A673 (cell line): ENCODE results near the gene PSMB10.

Experiments used
- EZH2 ChIP-seq: fragments of 200-600 bp; sonication (generic); IDR thresholded peaks from 2 replicates; pipeline ENCODE4 v1.6.1; 2017; ENCODE audit warnings: borderline replicate concordance, low read depth, mild to moderate bottlenecking, mixed read lengths, antibody characterized with exemption, low read length; ENCODE audit not compliant: poor library complexity, severe bottlenecking
- TF ChIP-seq, protein P1 (sequence below): fragments of 300-800, 200-600 bp; sonication (generic); conservative IDR thresholded peaks from 2 replicates; pipeline ENCODE4 v1.5.1; 2017; ENCODE audit warnings: low read depth, mild to moderate bottlenecking, antibody characterized with exemption, low read length, moderate library complexity, mixed read lengths

GRCh38 chr16:67944690-67945391, 8.2 kb upstream of the PSMB10 start:
- TF ChIP-seq, protein P1, sequence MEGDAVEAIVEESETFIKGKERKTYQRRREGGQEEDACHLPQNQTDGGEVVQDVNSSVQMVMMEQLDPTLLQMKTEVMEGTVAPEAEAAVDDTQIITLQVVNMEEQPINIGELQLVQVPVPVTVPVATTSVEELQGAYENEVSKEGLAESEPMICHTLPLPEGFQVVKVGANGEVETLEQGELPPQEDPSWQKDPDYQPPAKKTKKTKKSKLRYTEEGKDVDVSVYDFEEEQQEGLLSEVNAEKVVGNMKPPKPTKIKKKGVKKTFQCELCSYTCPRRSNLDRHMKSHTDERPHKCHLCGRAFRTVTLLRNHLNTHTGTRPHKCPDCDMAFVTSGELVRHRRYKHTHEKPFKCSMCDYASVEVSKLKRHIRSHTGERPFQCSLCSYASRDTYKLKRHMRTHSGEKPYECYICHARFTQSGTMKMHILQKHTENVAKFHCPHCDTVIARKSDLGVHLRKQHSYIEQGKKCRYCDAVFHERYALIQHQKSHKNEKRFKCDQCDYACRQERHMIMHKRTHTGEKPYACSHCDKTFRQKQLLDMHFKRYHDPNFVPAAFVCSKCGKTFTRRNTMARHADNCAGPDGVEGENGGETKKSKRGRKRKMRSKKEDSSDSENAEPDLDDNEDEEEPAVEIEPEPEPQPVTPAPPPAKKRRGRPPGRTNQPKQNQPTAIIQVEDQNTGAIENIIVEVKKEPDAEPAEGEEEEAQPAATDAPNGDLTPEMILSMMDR: no peak
- TF ChIP-seq EZH2: no peak
